CD4-positive, alpha-beta memory T cell (primary cell): ENCODE results near the gene IQCK. TPM values are rescaled to one million over a fixed set of nuclear protein-coding genes. Genes with fewer than 3 reads are reported as not detected.

ENCODE experiments used
- CTCF ChIA-PET: fragments of 350-600 bp; sonication (Branson Sonifier 250); formaldehyde crosslinking; loops from one replicate; lab custom pipeline; 2021; ENCODE audit warnings: inconsistent platforms; ENCODE audit not compliant: partially characterized antibody; lab: Charles Lee
- POLR2A ChIA-PET: fragments of 350-600 bp; sonication (Branson Sonifier 250); formaldehyde crosslinking; loops from one replicate; lab custom pipeline; 2021; ENCODE audit not compliant: partially characterized antibody; lab: Charles Lee
- DNase-seq, 5 donors: peaks; one replicate each; pipeline versions ENCODE4 v3.0.0 to v3.0.0-alpha.2; 2020 to 2022; ENCODE audit warnings: mixed read lengths in 1 of 5
- H3K27ac ChIP-seq: one replicate; pipeline ENCODE4 v1.7.0; 2013; ENCODE audit warnings: low read depth, low read length
- H3K27me3 ChIP-seq: 2 replicates; pipeline ENCODE4 v1.7.0; 2013; ENCODE audit warnings: mild to moderate bottlenecking, low read length, moderate library complexity; ENCODE audit not compliant: insufficient read depth
- H3K36me3 ChIP-seq: 2 replicates; pipeline ENCODE4 v1.7.0; 2013; ENCODE audit warnings: mild to moderate bottlenecking, low read length, moderate library complexity; ENCODE audit not compliant: insufficient read depth
- H3K4me1 ChIP-seq: 2 replicates; pipeline ENCODE4 v1.7.0; 2013; ENCODE audit warnings: mild to moderate bottlenecking, low read length, moderate library complexity; ENCODE audit not compliant: insufficient read depth
- H3K4me3 ChIP-seq, 2 donors: one replicate each; pipeline ENCODE4 v1.7.0; 2013; ENCODE audit warnings: low read length in 2 of 2, mild to moderate bottlenecking in 1 of 2
- H3K9me3 ChIP-seq, 2 donors: one replicate each; pipeline ENCODE4 v1.7.0; 2013; ENCODE audit warnings: low read length in 2 of 2, control low read depth in 1 of 2; ENCODE audit not compliant: control insufficient read depth in 1 of 2
- H3K27ac Mint-ChIP-seq, 7 donors: one replicate each; pipeline ENCODE4 v1.8.0; 2020 to 2021; ENCODE audit warnings: mixed read lengths in 7 of 7, mild to moderate bottlenecking in 6 of 7, inconsistent platforms in 3 of 7, moderate library complexity in 3 of 7
- H3K27me3 Mint-ChIP-seq, 2 donors: one replicate each; pipeline ENCODE4 v1.8.0; 2020 to 2021; ENCODE audit warnings: mixed read lengths in 2 of 2
- H3K36me3 Mint-ChIP-seq, 2 donors: one replicate each; pipeline ENCODE4 v1.8.0; 2020 to 2021; ENCODE audit warnings: mixed read lengths in 2 of 2, inconsistent platforms in 1 of 2, mild to moderate bottlenecking in 1 of 2
- H3K4me1 Mint-ChIP-seq, 4 donors: one replicate each; pipeline ENCODE4 v1.8.0; 2020 to 2021; ENCODE audit warnings: mixed read lengths in 4 of 4, mild to moderate bottlenecking in 1 of 4
- H3K4me3 Mint-ChIP-seq, 8 donors: one replicate each; pipeline ENCODE4 v1.8.0; 2020 to 2021; ENCODE audit warnings: mixed read lengths in 8 of 8, mild to moderate bottlenecking in 7 of 8, moderate library complexity in 6 of 8, inconsistent platforms in 3 of 8
- H3K9me3 Mint-ChIP-seq, 8 donors: one replicate each; pipeline ENCODE4 v1.8.0; 2020 to 2021; ENCODE audit warnings: mixed read lengths in 8 of 8, mild to moderate bottlenecking in 5 of 8, inconsistent platforms in 3 of 8, moderate library complexity in 1 of 8
- intact Hi-C: fragments of 100-400 bp; cut with micrococcal nuclease; formaldehyde crosslinking; loops from one replicate; pipeline ENCODE4 v1.15.1; 2023
- polyA plus RNA-seq, 2 donors: library from polyadenylated mRNA; unstranded; fragments of 300-500 nt; fragmentation: Illumina TruSeq; gene quantifications; one replicate each; pipeline ENCODE4 v1.2.3, GENCODE V29; 2021
- total RNA-seq, 2 experiments: library from RNA; stranded (reverse); gene quantifications; one replicate each; pipeline ENCODE4 v1.2.3, GENCODE V29; 2021

The IQCK gene
- total and polyA plus RNA-seq, 4 experiments from 2014 or later: 1.3 to 4.1 (median 2.4) TPM

GRCh38 chr16:19883966-19884485, 166.0 kb downstream of the IQCK start:
- Histone ChIP-seq H3K27me3 (peaks cover 12% of the 10 kb centered on the region), H3K4me1 (peaks cover 24% of the 10 kb centered on the region), H3K36me3 (no peaks in the 10 kb centered on the region), H3K9me3 (no peaks in the 10 kb centered on the region), H3K4me3 (peak overlapping the region in 1 of 2 donors; percentile 52), H3K27ac (no peak overlapping the region)
- ChIA-PET POLR2A (interaction anchor here (0.9 to 1.5 kb wide), 4 partner anchors 166 to 328 kb away, joined by 3 to 14 read pairs (median 4); partner anchors contain the start of genes IQCK, KNOP1 and VPS35L), CTCF (interaction anchor here (1.2 to 9.6 kb wide), 4 partner anchors 187 to 327 kb away, joined by 7 to 188 read pairs (median 61); partner anchors contain the start of gene VPS35L)
- no peak overlapping the region for H3K27ac Mint-ChIP-seq
- peaks cover 0 to 2% of the 10 kb centered on the region in 2 donors for H3K36me3 Mint-ChIP-seq
- peaks cover 15 to 30% (median 23%) of the 10 kb centered on the region in 4 donors for H3K4me1 Mint-ChIP-seq
- peak overlapping the region; percentile 51 to 84 (median 79) for H3K4me3 Mint-ChIP-seq
- DNase-seq: peak in 1 of 5 donors; percentile 43
- peaks cover 9 to 32% of the 10 kb centered on the region in 2 donors for H3K27me3 Mint-ChIP-seq
- intact Hi-C loops: no loop called here
- H3K9me3 Mint-ChIP-seq: no peaks in the 10 kb centered on the region

- Histone ChIP-seq H3K9me3 (no peaks in the 10 kb centered on the region), H3K4me3 (peak within 1 kb of the TSS in 1 of 2 donors; percentile 76), H3K27ac (no peak within 1 kb of the TSS), H3K36me3 (no peaks in the 10 kb centered on the region), H3K27me3 (peaks cover 12% of the 10 kb centered on the region), H3K4me1 (peaks cover 24% of the 10 kb centered on the region)
- H3K27ac Mint-ChIP-seq: peak within 1 kb of the TSS; percentile 25 to 89 (median 70)
- DNase-seq: peak; percentile 43 to 72 (median 56)
- H3K4me3 Mint-ChIP-seq: peak within 1 kb of the TSS; percentile 82 to 94 (median 88)
- H3K27me3 Mint-ChIP-seq: peaks cover 7 to 32% of the 10 kb centered on the region in 2 donors
- H3K36me3 Mint-ChIP-seq: peaks cover 0 to 2% of the 10 kb centered on the region in 2 donors
- H3K4me1 Mint-ChIP-seq: peaks cover 15 to 30% (median 23%) of the 10 kb centered on the region in 4 donors
- CTCF ChIA-PET: interaction anchor here (1.2 to 9.6 kb wide), 4 partner anchors 188 to 328 kb away, joined by 7 to 188 read pairs (median 61); partner anchors contain the start of gene VPS35L
- intact Hi-C loops: loop anchor here (5.0 kb wide), 1 partner anchor 798 kb away; no protein-coding TSS in a partner anchor
- no peaks in the 10 kb centered on the region for H3K9me3 Mint-ChIP-seq
- POLR2A ChIA-PET: interaction anchor here (0.9 to 1.5 kb wide), 4 partner anchors 167 to 329 kb away, joined by 3 to 14 read pairs (median 4); partner anchors contain the start of genes IQCK, KNOP1 and VPS35L
Observed at GRCh38 chr16:19884611-19885450, 166.8 kb downstream of the IQCK start, which contains the start of gene GPRC5B. GPRC5B (minus strand) TSS chr16:19884848; CDS start chr16:19872845, 12,003 bp downstream.

DNA sequence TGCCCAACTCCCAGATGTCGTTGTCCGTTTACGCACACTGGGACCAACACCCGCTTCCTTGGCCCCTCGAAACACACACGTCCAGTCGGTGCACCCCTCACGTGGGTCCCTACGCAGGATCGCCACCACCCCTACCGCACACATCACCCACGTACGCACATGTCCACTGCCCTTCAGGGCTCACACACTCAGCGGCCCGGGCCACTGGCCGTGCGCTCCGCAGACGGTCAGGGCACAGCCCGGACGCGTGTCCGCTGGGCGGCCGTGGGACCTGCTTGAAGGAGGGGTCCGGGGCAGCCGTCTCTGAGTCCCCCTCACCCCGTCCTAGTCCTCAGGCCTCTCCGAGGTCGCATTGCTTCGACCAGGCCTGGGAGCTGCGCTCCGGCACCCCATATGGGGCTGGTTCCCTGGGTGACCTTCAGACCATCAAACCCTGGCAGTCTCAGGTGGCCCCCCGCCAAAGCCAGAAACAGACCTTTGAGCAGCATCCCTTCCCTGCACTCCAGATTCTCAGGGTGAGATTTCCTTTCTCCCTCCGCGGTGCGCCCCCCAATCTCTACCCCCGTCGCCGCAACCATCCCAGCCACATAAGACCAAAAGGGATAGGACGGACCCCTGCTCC, 167.5 kb downstream of the IQCK start:
- POLR2A ChIA-PET: interaction anchor here (1.4 kb wide), 1 partner anchor 22 kb away, joined by 3 read pairs; no protein-coding TSS in a partner anchor
- Mint-ChIP-seq H3K27ac (peak overlapping the region in 6 of 7 donors; percentile 25 to 89 (median 67)), H3K4me3 (peak overlapping the region; percentile 79 to 94 (median 88)), H3K4me1 (peaks cover 15 to 30% (median 23%) of the 10 kb centered on the region in 4 donors), H3K36me3 (peaks cover 0 to 2% of the 10 kb centered on the region in 2 donors), H3K27me3 (peaks cover 7 to 32% of the 10 kb centered on the region in 2 donors), H3K9me3 (no peaks in the 10 kb centered on the region)
- Histone ChIP-seq H3K27ac (no peak overlapping the region), H3K27me3 (peaks cover 12% of the 10 kb centered on the region), H3K4me1 (peaks cover 24% of the 10 kb centered on the region), H3K36me3 (no peaks in the 10 kb centered on the region), H3K9me3 (no peaks in the 10 kb centered on the region), H3K4me3 (peak overlapping the region in 1 of 2 donors; percentile 76)
- peak in 2 of 5 donors; percentile 6 to 13 for DNase-seq
- CTCF ChIA-PET: interaction anchor here (1.2 to 9.6 kb wide), 8 partner anchors 11 to 333 kb away, joined by 3 to 188 read pairs (median 6); partner anchors contain the start of gene VPS35L
- intact Hi-C loops: loop anchor here (1.0 to 5.0 kb wide), 5 partner anchors 167 to 798 kb away; partner anchors contain the start of genes IQCK and KNOP1

- Histone ChIP-seq H3K27me3 (peaks cover 12% of the 10 kb centered on the region), H3K4me3 (peak overlapping the region in 1 of 2 donors; percentile 9), H3K36me3 (no peaks in the 10 kb centered on the region), H3K4me1 (peaks cover 24% of the 10 kb centered on the region), H3K9me3 (no peaks in the 10 kb centered on the region), H3K27ac (no peak overlapping the region)
- peak; percentile 76 to 79 (median 76) for DNase-seq
- peak overlapping the region in 3 of 7 donors; percentile 60 to 89 (median 67) for H3K27ac Mint-ChIP-seq
- ChIA-PET CTCF (interaction anchor here (0.6 to 9.6 kb wide), 22 partner anchors 10 to 334 kb away, joined by 3 to 188 read pairs (median 4); partner anchors contain the start of gene VPS35L), POLR2A (interaction anchor here (1.1 to 1.4 kb wide), 2 partner anchors 21 to 330 kb away, joined by 3 to 4 read pairs; partner anchors contain the start of gene VPS35L)
- H3K4me3 Mint-ChIP-seq: peak overlapping the region; percentile 79 to 91 (median 86)
- intact Hi-C loops: loop anchor here (1.0 to 5.0 kb wide), 5 partner anchors 168 to 799 kb away; partner anchors contain the start of genes IQCK and KNOP1
- H3K9me3 Mint-ChIP-seq: peaks cover 0 to 3% (median 0%) of the 10 kb centered on the region in 8 donors
- H3K36me3 Mint-ChIP-seq: peaks cover 0 to 2% of the 10 kb centered on the region in 2 donors
- peaks cover 15 to 30% (median 23%) of the 10 kb centered on the region in 4 donors for H3K4me1 Mint-ChIP-seq
- peaks cover 7 to 27% of the 10 kb centered on the region in 2 donors for H3K27me3 Mint-ChIP-seq
Observed at GRCh38 chr16:19886073-19886941, 168.2 kb downstream of the IQCK start.

DNA sequence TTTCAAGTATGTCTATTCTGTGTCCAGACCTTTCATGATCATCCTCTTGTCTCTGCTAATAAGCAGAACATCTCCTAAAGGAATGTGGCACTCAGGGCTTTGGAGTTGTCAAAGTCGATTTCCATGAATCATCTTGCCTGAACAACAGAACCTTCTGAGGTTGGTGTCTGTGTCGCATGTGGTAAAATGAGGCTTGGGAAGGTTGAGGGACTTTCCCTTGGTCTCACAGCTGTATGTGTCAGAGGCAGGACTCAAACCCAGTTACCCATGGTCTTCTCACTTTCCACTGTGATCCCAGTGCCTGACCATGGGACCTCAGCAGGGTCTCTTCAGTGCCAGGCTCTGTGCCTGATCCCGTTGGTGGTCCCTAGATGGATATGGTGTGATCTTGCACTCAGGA, 170.8 kb downstream of the IQCK start:
- intact Hi-C loops: loop anchor here (5.0 kb wide), 1 partner anchor 802 kb away; no protein-coding TSS in a partner anchor
- Histone ChIP-seq H3K27me3 (peaks cover 5% of the 10 kb centered on the region), H3K36me3 (no peaks in the 10 kb centered on the region), H3K9me3 (no peaks in the 10 kb centered on the region), H3K4me1 (peaks cover 17% of the 10 kb centered on the region), H3K27ac (no peak overlapping the region), H3K4me3 (no peak overlapping the region)
- H3K36me3 Mint-ChIP-seq: peaks cover 0 to 2% of the 10 kb centered on the region in 2 donors
- H3K4me1 Mint-ChIP-seq: peaks cover 13 to 21% (median 17%) of the 10 kb centered on the region in 4 donors
- peaks cover 0 to 3% (median 0%) of the 10 kb centered on the region in 8 donors for H3K9me3 Mint-ChIP-seq
- peaks cover 2 to 15% of the 10 kb centered on the region in 2 donors for H3K27me3 Mint-ChIP-seq
- no peak overlapping the region for H3K27ac Mint-ChIP-seq
- ChIA-PET POLR2A (interaction anchor here (0.8 kb wide), 1 partner anchor 287 kb away, joined by 3 read pairs; no protein-coding TSS in a partner anchor), CTCF (interaction anchor here (1.0 to 9.6 kb wide), 5 partner anchors 116 to 332 kb away, joined by 3 to 188 read pairs (median 59); partner anchors contain the start of gene VPS35L)
- H3K4me3 Mint-ChIP-seq: no peak overlapping the region
- DNase-seq: no peak
